K562 (cell line): ENCODE results near the gene KRT82. TPM values are rescaled to one million over a fixed set of nuclear protein-coding genes. Genes with fewer than 3 reads are reported as not detected.

Source experiments
- ATAC-seq: fragments of 200-7000 bp; cut with Tn5 transposase; 3 replicates; pipeline ENCODE4 v1.9.1; 2020; ENCODE audit warnings: moderate library complexity
- BruUV-seq: library from RNA; stranded (reverse); fragments of 400-500 nt; replicated peaks from 2 replicates; lab custom pipeline; 2021; lab: Mats Ljungman, UMichigan
- CTCF ChIA-PET: fragments of 300-600 bp; formaldehyde crosslinking; extraction: SDS; loops from one replicate; lab custom pipeline; 2021; ENCODE audit warnings: low intra/inter-chr PET ratio; lab: Yijun Ruan, JAX
- POLR2A ChIA-PET: fragments of 300-600, 350-650 bp; sonication (Branson Sonifier 250); formaldehyde crosslinking; extraction: SDS; loops from one replicate; lab custom pipeline; 2021; ENCODE audit warnings: antibody characterized with exemption, inconsistent platforms; lab: Yijun Ruan, JAX
- DNase-seq, 4 experiments: peaks; one replicate each; pipeline versions ENCODE4 v3.0.0 to v3.0.0-alpha.2; 2011 to 2018; ENCODE audit warnings: low spot score in 3 of 4, mixed read lengths in 3 of 4; ENCODE audit errors: extremely low read depth in 1 of 4
- FAIRE-seq: peaks from 2 replicates; lab custom pipeline; 2011; peaks lifted over from hg19 to GRCh38; lab: Jason Lieb, UNC
- H2AFZ ChIP-seq: 2 replicates; pipeline ENCODE4 v1.6.0; 2011; ENCODE audit warnings: low read depth, low read length, control low read depth, inconsistent platforms
- H3K27ac ChIP-seq: fragments of 200-600 bp; 3 replicates; pipeline ENCODE4 v1.8.0; 2011; ENCODE audit warnings: low read depth, mild to moderate bottlenecking, control low read depth, inconsistent platforms, low read length, moderate library complexity, mixed read lengths; ENCODE audit errors: extremely low read depth
- H3K27me3 ChIP-seq, 2 experiments: fragments of 300-600 bp in 1 of 2; 2 replicates in 1 of 2; 3 replicates in 1 of 2; pipeline versions ENCODE4 v1.6.0 to v1.8.0; 2011; ENCODE audit warnings: inconsistent platforms in 2 of 2, low read length in 2 of 2, mild to moderate bottlenecking in 1 of 2, mixed read lengths in 1 of 2, moderate library complexity in 1 of 2; ENCODE audit not compliant: control insufficient read depth in 2 of 2, insufficient read depth in 2 of 2
- H3K36me3 ChIP-seq: fragments of 300-600 bp; 3 replicates; pipeline ENCODE4 v1.8.0; 2011; ENCODE audit warnings: mild to moderate bottlenecking, low read length, inconsistent platforms; ENCODE audit not compliant: control insufficient read depth, insufficient read depth
- H3K4me1 ChIP-seq, 2 experiments: fragments of 200-600 bp in 1 of 2; replicated peaks in 1 of 2; 2 replicates in 1 of 2; 3 replicates in 1 of 2; pipeline versions ENCODE4 v1.5.1 to v1.8.0; 2011; ENCODE audit warnings: inconsistent platforms in 2 of 2, low read length in 2 of 2, mild to moderate bottlenecking in 1 of 2, mixed read lengths in 1 of 2, moderate library complexity in 1 of 2; ENCODE audit not compliant: control insufficient read depth in 2 of 2, insufficient read depth in 2 of 2
- H3K4me2 ChIP-seq: 2 replicates; pipeline ENCODE4 v1.6.1; 2011; ENCODE audit warnings: low read length, control low read depth, inconsistent platforms, mixed read lengths; ENCODE audit not compliant: insufficient read depth
- H3K4me3 ChIP-seq: fragments of 200-600 bp; sonication (generic), shearing (Covaris generic); 2 replicates; pipeline ENCODE4 v1.5.1; 2016; ENCODE audit warnings: control low read depth, inconsistent platforms
- H3K79me2 ChIP-seq: fragments of 200-600 bp; 3 replicates; pipeline ENCODE4 v1.8.0; 2011; ENCODE audit warnings: low read length, inconsistent platforms; ENCODE audit not compliant: control insufficient read depth, insufficient read depth
- H3K9ac ChIP-seq, 2 experiments: 2 replicates each; pipeline versions ENCODE4 v1.6.0 to v1.6.1; 2011; ENCODE audit warnings: low read depth in 2 of 2, low read length in 2 of 2, control low read depth in 1 of 2, inconsistent platforms in 1 of 2, mild to moderate bottlenecking in 1 of 2, mixed read lengths in 1 of 2; ENCODE audit not compliant: insufficient read depth in 1 of 2
- H3K9me1 ChIP-seq: one replicate; pipeline ENCODE4 v1.6.0; 2011; ENCODE audit warnings: inconsistent platforms, mild to moderate bottlenecking, low read length, moderate library complexity; ENCODE audit not compliant: control insufficient read depth, insufficient read depth
- H3K9me3 ChIP-seq: replicated peaks from 2 replicates; pipeline ENCODE4 v1.5.1; 2011; ENCODE audit warnings: low read depth, low read length, inconsistent platforms; ENCODE audit not compliant: control insufficient read depth, insufficient read depth
- H4K20me1 ChIP-seq: replicated peaks from 2 replicates; pipeline ENCODE4 v1.6.1; 2011; ENCODE audit warnings: low read length, inconsistent platforms, mixed read lengths; ENCODE audit not compliant: control insufficient read depth, insufficient read depth
- ASH1L ChIP-seq: fragments of 450-650 bp; IDR thresholded peaks from 2 replicates; pipeline ENCODE4 v1.6.1; 2018; ENCODE audit warnings: borderline replicate concordance, mild to moderate bottlenecking, low read depth; ENCODE audit not compliant: partially characterized antibody
- CAMTA2 ChIP-seq: fragments of 250-450 bp; sonication (Bioruptor Pico); conservative IDR thresholded peaks from 2 replicates; pipeline ENCODE4 v1.5.1; 2022
- E2F3 ChIP-seq: fragments of 250-450 bp; sonication (Bioruptor Pico); IDR thresholded peaks from 2 replicates; pipeline ENCODE4 v1.4.0; 2020; ENCODE audit warnings: mild to moderate bottlenecking
- HNRNPLL ChIP-seq: fragments of 200-400 bp; formaldehyde crosslinking; IDR thresholded peaks from 2 replicates; pipeline ENCODE4 v1.6.1; 2017; ENCODE audit warnings: low read length, low read depth, mild to moderate bottlenecking; ENCODE audit not compliant: poor library complexity, severe bottlenecking
- POLR3G ChIP-seq: IDR thresholded peaks from 2 replicates; pipeline ENCODE4 v1.6.1; 2011; ENCODE audit not compliant: insufficient read length, insufficient replicate concordance; ENCODE audit errors: extremely low read depth
- TCF3 ChIP-seq: sonication (generic); formaldehyde crosslinking; IDR thresholded peaks from 2 replicates; pipeline ENCODE4 v1.4.0; 2020; ENCODE audit warnings: mild to moderate bottlenecking, missing genetic modification reagents
- TFE3 ChIP-seq: fragments of 450-650 bp; formaldehyde crosslinking; IDR thresholded peaks from 2 replicates; pipeline ENCODE4 v1.4.0; 2020; ENCODE audit warnings: mild to moderate bottlenecking, mixed read lengths
- ZBED1 ChIP-seq: IDR thresholded peaks from 2 replicates; pipeline ENCODE4 v1.6.1; 2014
- ZBTB2 ChIP-seq: fragments of 450-650 bp; IDR thresholded peaks from 2 replicates; pipeline ENCODE4 v1.6.1; 2016; ENCODE audit warnings: antibody characterized with exemption
- ZBTB9 ChIP-seq: fragments of 450-650 bp; formaldehyde crosslinking; IDR thresholded peaks from 2 replicates; pipeline ENCODE4 v1.4.0; 2020; ENCODE audit warnings: mild to moderate bottlenecking, moderate library complexity
- ZC3H8 ChIP-seq: fragments of 450-650 bp; IDR thresholded peaks from 2 replicates; pipeline ENCODE4 v1.6.1; 2017
- ZNF408 ChIP-seq: fragments of 250-450 bp; sonication (Bioruptor Pico); IDR thresholded peaks from 2 replicates; pipeline ENCODE4 v1.4.0; 2020; ENCODE audit warnings: low read depth, mild to moderate bottlenecking, moderate library complexity
- ZNF512 ChIP-seq: IDR thresholded peaks from 2 replicates; pipeline ENCODE4 v1.6.1; 2016; ENCODE audit warnings: missing genetic modification characterization, missing compliant biosample characterization
- ZNF707 ChIP-seq: fragments of 250-450 bp; sonication (Bioruptor Pico); conservative IDR thresholded peaks from 2 replicates; pipeline ENCODE4 v1.8.0; 2022; ENCODE audit warnings: inconsistent platforms, mild to moderate bottlenecking, moderate library complexity
- WGBS: fragments of 100-300 bp; shearing (Covaris generic); methylation state at CpG from one replicate; pipeline ENCODE4 v1.1.6; 2016; ENCODE audit warnings: low coverage, mixed read lengths; ENCODE audit not compliant: insufficient coverage; ENCODE audit errors: missing lambda C conversion rate; 5-methylcytosine and 5-hydroxymethylcytosine counted together
- in situ Hi-C: fragments of 300-500 bp; cut with MboI; formaldehyde crosslinking; loops from 4 replicates; pipeline ENCODE4 v1.15.0; 2018; ENCODE audit warnings: inconsistent platforms, mixed read lengths
- intact Hi-C: fragments of 100-400 bp; cut with micrococcal nuclease; formaldehyde crosslinking; loops from 2 replicates; pipeline ENCODE4 v1.14.2; 2022
- polyA plus RNA-seq, 8 experiments: library from polyadenylated mRNA; depleted of rRNA in 4 of 8; stranded (reverse) in 5 of 8; unstranded in 3 of 8; fragments of >200 nt; fragmentation: Nextera tagmentation in 2 of 8; fragmentation: Illumina TruSeq in 1 of 8; extraction: Ambion mirVana in 2 of 8; extraction: Trizol in 1 of 8; gene quantifications; 2 replicates each; pipeline versions ENCODE4 v1.2.1 to v1.2.3, GENCODE V29; 2011 to 2014; ENCODE audit warnings: inconsistent platforms in 1 of 8, missing spikeins in 1 of 8
- total RNA-seq, 7 experiments: library from RNA; depleted of rRNA in 6 of 7; stranded (reverse); fragments of >200 nt in 6 of 7; fragmentation: Illumina TruSeq in 2 of 7; extraction: Trizol in 2 of 7; gene quantifications; 2 replicates each; pipeline versions ENCODE4 v1.2.1 to v1.2.3, GENCODE V29; 2011 to 2021; ENCODE audit warnings: low replicate concordance in 1 of 7

Gene KRT82
- total and polyA plus RNA-seq, 9 of the 15 experiments (the other 6 are each of a cell fraction or from before 2014, with no cell fraction given) = not detected

DNA sequence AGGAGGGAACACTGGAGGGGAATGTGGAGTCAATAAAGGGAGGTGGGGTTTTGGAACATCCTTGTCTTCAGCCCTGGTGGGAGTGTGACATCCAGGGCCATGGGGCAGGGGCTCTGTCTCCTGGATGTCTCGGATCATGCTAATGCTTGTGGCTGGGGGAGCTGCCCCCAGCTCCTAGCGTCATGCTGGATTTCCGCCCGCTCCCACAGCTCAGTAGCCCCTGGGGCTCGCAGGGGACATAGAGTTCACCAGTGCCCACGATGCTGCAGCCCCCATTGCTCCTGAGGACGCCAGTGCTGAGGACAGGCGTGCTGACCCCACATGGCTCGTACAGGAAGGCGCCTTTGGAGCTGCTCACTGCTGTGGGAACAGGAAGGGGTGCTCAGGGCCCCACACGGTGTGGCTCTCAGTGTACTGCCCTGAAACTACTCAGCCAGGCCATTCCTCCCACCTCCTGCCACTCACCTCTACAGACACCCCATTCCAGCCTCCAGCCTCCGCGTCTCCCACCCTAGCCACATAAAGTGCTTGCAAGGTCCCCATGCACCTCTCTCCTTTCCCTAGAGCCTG, 11.2 kb downstream of the KRT82 start:
- ChIA-PET CTCF (interaction anchor here (1.2 kb wide), 1 partner anchor 485 kb away, joined by 4 read pairs; no protein-coding TSS in a partner anchor), POLR2A (interaction anchor here (1.0 kb wide), 1 partner anchor 150 kb away, joined by 3 read pairs; no protein-coding TSS in a partner anchor)
- FAIRE-seq (no peak), DNase-seq (no peak), ATAC-seq (no peak)
- Histone ChIP-seq H3K4me2 (no peak overlapping the region), H3K27ac (no peak overlapping the region), H3K79me2 (no peaks in the 10 kb centered on the region), H3K27me3 (peaks cover 0 to 41% of the 10 kb centered on the region in 2 experiments; a peak in 2 of 5 replicates), H4K20me1 (0 out of 2 replicates have a peak, but pooled peaks cover 4% of the 10 kb centered on the region), H3K9ac (0 out of 4 replicates have a peak overlapping the region, but pooled peaks of 1 of the 2 experiments have one; percentile 9), H3K9me3 (no peaks in the 10 kb centered on the region), H2AFZ (no peak overlapping the region), H3K4me1 (no peaks in the 10 kb centered on the region), H3K9me1 (no peaks in the 10 kb centered on the region), H3K4me3 (no peak overlapping the region), H3K36me3 (no peaks in the 10 kb centered on the region)
- WGBS = 1% methylated on average over 13 of the region's 13 CpGs
- TF ChIP-seq ZBTB9 (CRISPR knock-in tag) (no peak), HNRNPLL (no peak), TCF3 (CRISPR knock-in tag) (no peak), ZNF408 (no peak), CAMTA2 (no peak), ASH1L (no peak), ZNF512 (tag) (no peak), E2F3 (CRISPR knock-in tag) (no peak), TFE3 (CRISPR knock-in tag) (no peak), ZC3H8 (no peak), ZBTB2 (no peak), ZNF707 (CRISPR knock-in tag) (no peak), ZBED1 (no peak), POLR3G (no peak)
- intact Hi-C loops = no loop called here
- BruUV-seq = no TSS peak
- in situ Hi-C loops = no loop called here
